ENCODE measurements around the gene LINS1.

DNA sequence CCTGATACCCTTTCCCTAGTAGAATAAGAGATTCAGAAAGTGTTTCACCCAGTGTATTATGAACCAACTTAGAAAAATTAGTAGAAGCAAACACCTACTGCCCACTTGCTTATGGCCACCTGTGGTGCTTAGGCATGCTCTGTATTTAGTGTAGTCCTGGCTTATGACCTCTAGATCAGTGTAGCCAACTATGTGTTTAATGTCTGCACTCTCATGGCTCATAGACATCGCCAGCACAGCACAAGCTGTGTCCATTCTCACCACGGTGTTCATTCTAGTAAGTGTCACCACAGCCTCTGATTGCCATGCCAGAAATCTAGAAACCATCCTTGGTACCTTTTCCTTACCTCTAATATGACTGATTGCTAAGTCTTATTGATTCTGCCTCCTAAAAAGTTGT lies 14.7 kb upstream of the LINS1 start:
- TF ChIP-seq EP300 (IDR thresholded peaks at IDR 0.05), result no peak
- no peak for TF ChIP-seq POLR2AphosphoS5 (IDR thresholded peaks at IDR 0.05)
- TF ChIP-seq, protein P1, sequence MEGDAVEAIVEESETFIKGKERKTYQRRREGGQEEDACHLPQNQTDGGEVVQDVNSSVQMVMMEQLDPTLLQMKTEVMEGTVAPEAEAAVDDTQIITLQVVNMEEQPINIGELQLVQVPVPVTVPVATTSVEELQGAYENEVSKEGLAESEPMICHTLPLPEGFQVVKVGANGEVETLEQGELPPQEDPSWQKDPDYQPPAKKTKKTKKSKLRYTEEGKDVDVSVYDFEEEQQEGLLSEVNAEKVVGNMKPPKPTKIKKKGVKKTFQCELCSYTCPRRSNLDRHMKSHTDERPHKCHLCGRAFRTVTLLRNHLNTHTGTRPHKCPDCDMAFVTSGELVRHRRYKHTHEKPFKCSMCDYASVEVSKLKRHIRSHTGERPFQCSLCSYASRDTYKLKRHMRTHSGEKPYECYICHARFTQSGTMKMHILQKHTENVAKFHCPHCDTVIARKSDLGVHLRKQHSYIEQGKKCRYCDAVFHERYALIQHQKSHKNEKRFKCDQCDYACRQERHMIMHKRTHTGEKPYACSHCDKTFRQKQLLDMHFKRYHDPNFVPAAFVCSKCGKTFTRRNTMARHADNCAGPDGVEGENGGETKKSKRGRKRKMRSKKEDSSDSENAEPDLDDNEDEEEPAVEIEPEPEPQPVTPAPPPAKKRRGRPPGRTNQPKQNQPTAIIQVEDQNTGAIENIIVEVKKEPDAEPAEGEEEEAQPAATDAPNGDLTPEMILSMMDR (IDR thresholded peaks at IDR 0.05), result no peak
